ENCODE data around the gene TLX2.
"Not testable (repeated sequence)": the region's sequence is repeated elsewhere in the genome, so short reads cannot be mapped to it uniquely, and the experiment has no call there.

TLX2 gene

DNA sequence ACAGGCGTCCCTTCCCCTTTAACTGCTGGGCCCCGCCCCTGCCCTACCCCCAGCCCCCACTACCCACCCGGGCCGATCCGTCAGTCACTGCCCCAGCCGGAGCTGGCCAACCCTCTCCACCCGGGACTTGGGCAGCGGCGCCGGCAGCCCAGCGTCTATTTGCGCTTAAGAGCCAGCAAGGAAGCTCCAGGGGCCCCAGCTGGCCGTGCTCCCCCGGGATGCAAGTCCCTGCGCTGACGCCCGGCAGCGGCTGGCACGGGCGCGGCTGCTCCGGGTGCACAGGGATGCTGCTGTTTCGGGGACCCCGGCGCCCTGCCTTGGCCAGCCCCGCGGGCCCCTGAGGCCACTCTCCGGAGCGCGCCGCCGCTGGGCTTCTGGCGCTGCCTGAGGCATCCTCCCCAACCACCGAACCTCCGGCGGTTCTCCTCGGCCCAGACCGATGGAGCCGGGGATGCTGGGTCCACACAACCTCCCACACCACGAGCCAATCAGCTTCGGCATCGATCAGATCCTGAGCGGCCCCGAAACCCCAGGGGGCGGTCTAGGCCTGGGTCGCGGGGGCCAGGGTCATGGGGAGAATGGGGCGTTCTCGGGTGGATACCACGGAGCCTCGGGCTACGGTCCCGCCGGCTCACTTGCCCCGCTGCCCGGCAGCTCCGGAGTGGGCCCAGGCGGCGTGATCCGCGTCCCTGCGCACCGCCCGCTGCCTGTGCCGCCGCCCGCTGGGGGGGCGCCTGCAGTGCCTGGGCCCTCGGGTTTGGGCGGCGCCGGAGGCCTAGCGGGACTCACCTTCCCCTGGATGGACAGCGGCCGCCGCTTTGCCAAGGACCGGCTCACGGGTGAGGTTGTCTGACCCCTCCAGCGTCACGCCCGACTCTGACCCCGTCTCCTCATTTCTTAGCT lies at the start of gene TLX2:
TSS of gene TLX2 (plus strand) at position 83 of the 903 bp plus-strand sequence. CDS start at position 440, 357 bp downstream.
- peak; percentile 14 for DNase-seq

DNA sequence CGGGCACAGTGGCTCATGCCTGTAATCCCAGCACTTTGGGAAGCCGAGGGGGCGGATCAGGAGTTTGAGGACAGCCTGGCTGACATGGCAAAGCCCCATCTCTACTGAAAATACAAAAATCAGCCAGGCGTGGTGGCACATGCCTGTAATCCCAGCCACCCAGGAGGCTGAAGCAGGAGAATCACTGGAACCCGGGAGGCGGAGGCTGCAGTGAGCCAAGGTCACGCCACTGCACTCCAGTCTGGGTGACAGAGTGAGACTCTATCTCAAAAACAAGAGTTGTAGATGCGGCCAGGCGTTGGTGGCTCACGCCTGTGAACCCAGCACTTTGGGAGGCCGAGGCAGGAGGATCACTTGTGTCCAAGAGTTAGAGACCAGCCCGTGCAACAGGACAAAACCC lies 43.5 kb upstream of the TLX2 start:
- DNase-seq, result not testable (repeated sequence)

GRCh38 chr2:74471332-74472065 lies 42.8 kb upstream of the TLX2 start:
- DNase-seq, result no peak

DNA sequence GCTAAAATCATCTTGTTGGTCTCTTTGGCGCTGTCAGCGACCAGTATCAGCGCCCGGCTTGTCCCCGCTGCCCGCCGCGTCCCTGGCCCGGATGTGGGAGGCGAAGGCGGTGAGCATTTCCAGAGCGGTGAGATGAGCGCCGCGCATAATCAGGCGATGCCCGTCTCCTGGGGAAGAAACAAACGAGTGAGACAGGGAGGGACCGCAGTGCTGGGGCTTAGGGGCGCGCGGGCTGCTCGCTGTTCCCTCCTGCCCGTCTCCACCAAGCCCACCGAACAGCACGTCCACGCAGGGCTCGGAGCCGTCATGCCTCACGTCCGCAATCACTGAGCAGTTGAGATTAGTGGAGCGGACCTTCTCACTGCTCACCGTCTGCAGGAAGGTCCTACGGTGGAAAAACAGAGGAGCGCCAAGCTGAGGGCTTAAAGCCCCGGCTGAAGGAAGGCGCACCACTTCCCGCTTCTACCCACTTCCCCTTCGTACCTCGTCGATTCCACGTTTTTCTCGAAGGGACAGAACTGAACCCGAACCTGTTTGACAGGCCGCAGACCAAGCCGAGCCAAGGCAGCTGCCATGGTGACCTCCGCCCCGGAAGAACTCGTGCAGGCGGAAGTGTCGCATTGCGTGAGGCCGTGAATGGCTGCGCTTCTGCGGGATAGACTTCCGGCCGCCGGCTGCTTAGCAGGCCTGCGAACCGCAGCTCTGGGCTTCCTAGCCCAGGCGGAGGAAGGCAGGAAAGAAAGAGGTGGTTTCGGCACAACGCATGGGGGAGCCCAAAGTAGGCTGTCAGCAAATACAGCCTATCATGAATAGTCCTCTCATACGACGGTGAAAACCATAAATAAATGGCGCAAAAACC lies 41.9 kb upstream of the TLX2 start, which contains the start of gene MRPL53:
TSS of gene MRPL53 (minus strand) at position 595 of the 859 bp plus-strand sequence. CDS start at position 575, 20 bp downstream.
- peak; percentile 96 for DNase-seq

DNA sequence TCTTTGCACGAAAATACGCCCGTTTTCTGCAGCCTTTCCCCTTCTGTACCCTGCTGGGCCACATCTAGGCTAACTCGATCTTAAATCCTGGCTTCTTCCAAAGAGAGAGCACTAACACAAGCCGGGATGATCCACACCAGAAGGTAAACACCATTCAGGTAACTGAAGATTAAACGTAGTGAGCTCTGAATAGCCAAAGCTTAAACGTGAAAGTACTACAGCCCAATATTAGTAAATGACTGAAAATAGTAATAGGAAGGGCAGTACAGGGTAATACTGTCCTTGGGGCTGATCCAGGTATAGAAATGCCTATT lies 41.3 kb upstream of the TLX2 start:
- DNase-seq, result no peak

DNA sequence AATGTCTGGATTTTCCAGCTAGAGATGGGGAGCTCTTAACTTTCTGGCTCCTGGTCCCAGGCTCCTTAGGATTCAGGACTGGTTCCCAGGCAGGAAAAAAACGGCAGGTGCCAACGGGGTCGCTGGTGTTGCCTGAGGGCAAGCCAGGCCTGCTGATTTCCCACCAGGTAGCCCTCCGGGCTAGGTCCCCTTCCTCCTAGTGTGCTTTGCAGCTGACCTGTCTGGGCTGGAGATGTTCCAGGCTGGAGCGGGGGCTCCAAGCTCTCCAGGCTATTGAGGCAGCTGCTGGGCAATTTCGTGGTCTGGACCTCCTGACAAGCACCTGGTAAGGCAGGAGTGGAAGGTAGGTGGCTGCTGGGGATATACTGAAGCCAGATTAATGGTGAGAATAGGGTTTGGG lies 39.8 kb upstream of the TLX2 start:
- no peak for DNase-seq

- DNase-seq, result no peak
Measured at GRCh38 chr2:74474899-74475298, 39.4 kb upstream of the TLX2 start.

- DNase-seq, result no peak
Measured at GRCh38 chr2:74481431-74481830, 32.8 kb upstream of the TLX2 start.

DNA sequence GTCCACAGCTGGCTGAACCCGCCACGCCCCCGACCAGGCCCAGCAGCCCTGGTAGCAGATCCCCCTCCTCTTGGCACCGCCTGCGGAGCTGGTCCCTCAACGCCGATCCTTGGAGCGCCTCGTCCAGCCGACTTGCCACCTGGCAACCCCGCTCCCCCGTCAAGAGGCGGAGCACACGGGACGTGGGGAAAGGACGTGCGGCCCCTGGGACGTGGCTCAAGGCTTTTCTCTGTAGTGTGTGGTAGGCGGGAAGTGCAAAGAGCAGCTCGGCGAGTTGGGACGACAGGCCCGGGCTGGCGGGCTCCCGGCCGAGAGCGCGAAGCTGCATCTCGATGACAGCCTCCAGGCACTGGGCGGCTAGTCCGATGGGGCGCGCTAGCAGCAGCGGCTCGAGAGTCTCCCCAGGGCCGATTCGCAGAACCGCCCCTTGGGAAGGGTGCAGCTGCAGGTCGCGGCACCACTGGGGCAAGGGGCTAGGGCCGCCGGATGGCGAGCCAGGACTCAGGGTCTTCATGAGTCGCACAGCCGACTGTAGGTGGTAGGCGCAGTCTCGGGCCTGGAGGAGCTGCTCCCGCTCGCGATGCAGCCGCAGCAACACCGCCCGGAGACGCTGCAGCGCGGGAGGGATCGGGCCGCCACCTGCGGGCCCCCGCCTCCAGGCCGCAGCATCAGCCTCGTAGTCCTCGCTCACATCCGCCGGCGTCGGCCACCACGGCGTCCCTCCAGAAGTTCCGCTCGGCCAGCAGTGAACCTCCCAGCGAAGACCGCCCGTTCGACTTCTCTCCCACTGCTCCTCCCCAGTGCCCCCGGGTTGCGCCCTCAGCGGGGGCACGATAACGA lies 32.1 kb upstream of the TLX2 start:
- peak; percentile 56 for DNase-seq

DNA sequence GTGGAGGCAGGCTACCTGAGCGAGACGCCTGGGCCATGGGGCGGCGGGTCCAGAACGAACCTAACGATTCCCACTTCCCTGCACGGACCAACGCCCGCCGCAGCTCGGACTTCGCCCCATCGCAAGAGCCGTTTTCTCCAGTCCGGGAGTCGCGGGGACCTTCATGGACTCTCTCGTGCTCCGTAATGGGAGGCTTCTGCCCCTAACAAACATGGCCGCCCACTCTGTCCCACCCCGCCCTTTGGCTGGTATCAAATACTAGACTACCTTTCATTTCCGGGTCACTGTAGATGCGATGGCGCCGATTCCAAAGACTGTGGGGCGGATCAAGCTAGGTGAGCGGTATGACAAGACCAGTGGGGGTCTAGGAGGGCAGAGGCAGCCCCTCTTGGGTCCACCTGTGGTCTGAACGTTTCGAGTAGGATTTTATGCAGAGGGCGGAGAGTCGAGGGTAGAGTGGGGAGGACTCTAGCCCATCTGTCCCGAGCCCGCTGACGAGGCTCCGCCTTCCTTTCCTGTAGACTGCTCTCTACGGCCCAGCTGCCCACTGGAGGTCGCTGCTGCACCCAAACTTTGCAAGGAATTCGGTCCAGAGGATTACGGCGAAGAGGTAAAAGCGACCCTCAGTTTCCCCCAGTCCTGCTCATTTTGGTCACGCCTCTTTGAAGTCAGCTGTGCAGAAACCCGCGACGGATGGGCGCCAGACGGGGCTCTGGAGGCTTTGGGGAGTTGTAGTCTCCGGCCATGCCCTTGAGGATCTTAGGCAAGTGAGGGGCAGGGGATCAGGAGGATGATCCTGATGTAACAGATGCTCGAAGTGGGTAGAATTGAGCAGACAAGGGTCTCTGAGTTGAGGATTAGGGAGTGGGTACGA lies 31.2 kb upstream of the TLX2 start, which contains the start of the genes CCDC142 and TTC31:
TSS of gene CCDC142 (minus strand) at position 198 of the 874 bp plus-strand sequence. CDS start at position 37, 161 bp downstream.
TSS of gene TTC31 (plus strand) at position 281 of the 874 bp plus-strand sequence. CDS start at position 296, 15 bp downstream.
- DNase-seq, result peak; percentile 95

DNA sequence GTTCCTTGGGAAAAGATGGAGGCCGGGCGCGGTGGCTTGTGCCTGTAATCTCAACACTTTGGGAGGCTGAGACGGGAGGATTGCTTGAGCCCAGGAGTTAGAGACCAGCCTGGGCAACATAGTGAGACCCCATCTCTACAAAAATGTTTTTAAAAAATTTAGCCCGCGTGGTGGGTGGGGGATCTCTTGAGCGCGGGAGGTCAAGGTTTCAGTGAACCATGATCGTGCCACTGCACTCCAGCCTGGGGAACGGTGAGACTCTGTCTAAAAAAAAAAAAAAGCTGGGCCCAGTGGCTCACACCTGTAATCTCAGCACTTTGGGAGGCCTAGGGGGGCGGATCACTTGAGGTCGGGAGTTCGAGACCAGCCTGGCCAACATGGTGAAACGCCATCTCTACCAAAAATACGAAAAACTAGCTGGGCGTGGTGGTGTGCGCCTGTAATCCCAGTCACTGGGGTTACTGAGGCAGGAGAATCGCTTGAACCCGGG lies 30.5 kb upstream of the TLX2 start:
- DNase-seq, result not testable (repeated sequence)

DNA sequence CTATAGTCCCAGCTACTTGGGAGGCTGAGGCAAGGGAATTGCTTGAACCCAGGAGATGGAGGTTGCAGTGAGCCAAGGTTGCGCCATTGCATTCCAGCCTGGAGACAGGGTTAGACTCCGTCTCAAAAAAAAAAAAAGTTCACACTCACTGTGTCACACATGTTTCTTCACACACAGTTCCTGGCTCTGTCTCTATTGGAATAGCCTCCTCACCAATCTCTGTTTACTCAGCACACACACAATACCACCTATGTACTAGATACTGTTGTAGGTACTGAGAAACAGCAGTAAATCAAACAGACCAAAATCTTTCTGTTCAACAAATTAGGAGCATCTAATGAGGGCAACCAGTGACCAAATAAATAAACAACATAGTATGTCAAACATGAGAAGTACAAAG lies 28.1 kb upstream of the TLX2 start:
- DNase-seq, result no peak

DNA sequence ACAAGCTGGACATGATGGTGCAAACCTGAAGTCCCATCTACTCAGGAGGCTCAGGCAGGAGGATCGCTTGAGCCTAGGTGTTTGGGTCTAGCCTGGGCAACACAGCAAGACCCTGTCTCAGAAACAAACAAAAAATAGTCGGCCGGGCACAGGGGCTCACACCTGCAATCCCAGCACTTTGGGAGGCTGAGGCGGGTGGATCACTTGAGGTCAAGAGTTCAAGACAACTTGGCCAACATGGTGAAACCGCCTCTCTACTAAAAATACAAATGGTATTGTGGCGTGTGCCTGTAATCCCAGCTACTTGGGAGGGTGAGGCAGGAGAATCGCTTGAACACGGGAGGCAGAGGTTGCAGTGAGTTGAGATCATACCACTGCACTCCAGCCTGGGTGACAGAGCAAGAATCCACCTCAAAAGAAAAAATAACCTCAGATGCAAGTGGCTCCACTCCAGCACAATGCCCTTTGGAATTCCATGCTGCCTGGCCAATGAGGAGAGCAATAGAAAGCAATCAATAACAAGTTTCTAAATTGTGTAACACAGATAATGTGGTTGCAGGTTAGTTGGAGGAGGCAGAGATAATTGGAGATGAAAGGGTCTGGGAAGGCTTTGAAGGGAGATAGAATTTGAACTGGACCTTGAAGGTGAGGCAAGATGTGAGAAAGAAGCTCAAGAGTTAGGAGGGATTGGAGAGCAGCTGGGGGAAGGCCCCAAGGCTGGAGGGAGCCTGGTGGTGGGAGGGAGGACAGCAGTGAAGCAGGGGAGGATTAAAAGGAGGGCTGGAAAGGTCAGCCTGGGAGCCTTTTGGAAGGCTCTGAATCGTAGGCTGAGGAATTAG lies 25.4 kb upstream of the TLX2 start:
- DNase-seq, result no peak

DNA sequence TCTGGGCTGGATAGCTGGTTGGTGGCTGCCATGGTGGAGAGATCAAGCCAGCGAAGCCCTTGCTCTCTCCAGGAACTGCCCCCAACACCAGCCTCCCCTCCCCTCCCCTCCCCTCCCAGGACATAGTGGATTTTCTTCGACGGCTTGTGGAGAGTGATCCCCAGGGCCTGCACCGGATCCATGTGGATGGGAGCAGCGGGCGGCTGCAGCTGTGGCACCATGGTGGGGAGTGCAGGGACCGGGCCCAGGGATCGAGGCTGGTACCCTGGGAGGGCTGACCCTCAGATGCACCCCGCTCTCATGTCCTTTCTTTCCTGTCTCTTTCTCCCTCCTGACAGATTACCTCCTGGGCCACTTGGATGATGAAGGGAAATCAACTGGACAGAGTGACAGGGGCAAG lies 24.3 kb upstream of the TLX2 start:
- DNase-seq, result no peak

- DNase-seq, result no peak
Measured at GRCh38 chr2:74491648-74492544, 22.4 kb upstream of the TLX2 start.

DNA sequence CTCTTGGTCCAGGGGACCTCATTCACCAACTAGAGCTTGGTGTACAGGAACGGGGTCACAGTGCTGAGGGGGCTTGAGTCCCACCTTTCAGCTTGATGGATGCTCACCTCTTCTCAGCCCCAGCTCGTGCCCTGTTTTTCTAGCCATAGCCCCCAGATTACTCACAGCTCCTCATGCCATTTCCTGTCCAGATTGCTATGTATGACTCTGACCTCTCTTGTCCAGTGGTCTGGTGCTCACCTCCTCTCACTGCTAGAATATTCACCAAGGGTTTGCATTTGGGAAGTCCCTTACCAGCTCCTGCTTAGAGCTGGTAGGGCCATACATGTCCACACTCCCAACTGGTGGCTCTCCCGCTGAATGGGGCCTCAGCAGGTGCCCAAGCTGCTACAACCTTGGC lies 20.7 kb upstream of the TLX2 start:
- DNase-seq, result no peak

DNA sequence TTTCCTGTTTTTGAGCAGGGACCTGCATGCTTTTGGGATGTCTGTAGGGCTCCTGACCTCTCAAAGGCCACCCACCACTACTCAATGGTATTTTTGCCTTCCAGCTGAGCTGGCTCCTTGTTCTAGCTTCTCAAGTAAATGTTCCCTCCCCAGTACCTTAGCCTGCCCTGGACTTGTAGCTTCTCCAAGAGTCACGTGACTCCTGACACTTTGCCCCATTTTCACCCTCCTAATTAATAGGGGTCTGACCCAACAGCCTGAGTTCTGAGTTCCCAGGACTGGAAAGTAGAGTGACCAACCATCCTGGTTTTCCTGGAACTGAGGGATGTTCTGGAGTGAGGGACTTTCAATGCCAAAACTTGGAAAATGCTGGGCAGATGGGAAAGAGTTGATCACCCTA lies 18.8 kb upstream of the TLX2 start:
- no peak for DNase-seq

DNA sequence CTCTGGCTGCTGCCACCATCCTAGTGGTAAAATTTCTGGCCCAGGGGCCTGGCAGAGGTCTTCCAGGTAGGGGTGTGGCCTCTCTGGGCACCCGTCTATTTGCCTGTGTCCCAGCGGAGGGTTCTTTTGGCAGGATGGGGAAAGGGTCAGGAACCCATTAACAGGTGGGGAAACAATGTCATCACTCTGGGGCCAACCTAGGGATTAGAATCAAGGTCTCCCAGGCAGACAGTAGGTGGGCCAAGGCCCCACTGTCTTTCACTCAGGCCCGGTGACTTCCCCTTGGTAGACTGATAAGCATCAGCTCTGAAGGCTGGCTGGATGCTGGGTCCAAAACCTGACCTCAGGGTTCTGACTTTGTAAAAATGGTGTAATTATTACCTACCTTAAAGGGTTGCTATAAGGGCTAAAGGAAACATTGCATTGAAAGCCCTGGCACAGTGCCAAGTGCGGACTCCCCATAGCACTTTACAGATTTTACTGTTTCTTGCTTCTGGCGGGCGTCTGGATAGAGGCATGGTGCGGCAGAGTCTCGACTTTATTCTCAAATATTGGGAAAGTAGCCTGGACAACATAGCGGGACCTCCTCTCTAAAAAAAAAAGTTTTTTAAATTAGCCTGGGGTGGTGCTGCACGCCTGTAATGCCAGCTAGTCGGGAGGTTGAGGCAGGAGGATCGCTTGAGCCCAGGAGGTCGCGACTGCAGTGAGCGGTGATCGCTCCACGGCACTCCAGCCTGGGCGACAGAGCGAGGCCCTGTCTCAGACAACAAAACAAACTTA lies 17.1 kb upstream of the TLX2 start:
- no peak for DNase-seq

Measured in CD4-positive, alpha-beta T cell treated with Interleukin-6 for 4 hours (primary cell).